Measurements from ENCODE around the gene FLT3LG.
"Not testable (repeated sequence)": the region's sequence is repeated elsewhere in the genome, so short reads cannot be mapped to it uniquely, and the experiment has no call there.

Gene FLT3LG

GRCh38 chr19:49441210-49441959, 32.6 kb upstream of the FLT3LG start, which contains the start of gene SLC17A7:
SLC17A7 (minus strand) TSS chr19:49441527; CDS start chr19:49441379, 148 bp downstream.
- peak in 1 of 2 experiments; percentile 34 for DNase-seq

- DNase-seq: no peak
Measured at GRCh38 chr19:49441960-49442350, 32.1 kb upstream of the FLT3LG start.

GRCh38 chr19:49442354-49442753, 31.7 kb upstream of the FLT3LG start:
- DNase-seq: no peak

- DNase-seq: peak; percentile 62 to 89
Measured at GRCh38 chr19:49442771-49443365, 31.1 kb upstream of the FLT3LG start.

- peak; percentile 88 to 96 for DNase-seq
Measured at GRCh38 chr19:49443366-49444099, 30.5 kb upstream of the FLT3LG start.

- not testable (repeated sequence) for DNase-seq
Measured at GRCh38 chr19:49444100-49444700, 29.8 kb upstream of the FLT3LG start.

- no peak for DNase-seq
Measured at GRCh38 chr19:49445997-49446396, 28.0 kb upstream of the FLT3LG start.

- peak in 1 of 2 experiments; percentile 53 for DNase-seq
Measured at GRCh38 chr19:49447485-49448431, 26.3 kb upstream of the FLT3LG start.

GRCh38 chr19:49448432-49448786, 25.6 kb upstream of the FLT3LG start:
- DNase-seq: no peak

GRCh38 chr19:49450405-49450804, 23.6 kb upstream of the FLT3LG start:
- DNase-seq: no peak

GRCh38 chr19:49451430-49452181, 22.4 kb upstream of the FLT3LG start, which contains the start of gene PIH1D1:
PIH1D1 (minus strand) TSS chr19:49451814; CDS start chr19:49451574, 240 bp downstream.
- DNase-seq: peak; percentile 99

- DNase-seq: peak; percentile 95 to 99
Measured at GRCh38 chr19:49453013-49453756, 20.8 kb upstream of the FLT3LG start, which contains the start of gene ALDH16A1. ALDH16A1 (plus strand) TSS chr19:49453225; CDS start chr19:49453332, 107 bp downstream.

- DNase-seq: no peak
Measured at GRCh38 chr19:49453757-49454240, 20.2 kb upstream of the FLT3LG start.

- DNase-seq: no peak
Measured at GRCh38 chr19:49455773-49456172, 18.2 kb upstream of the FLT3LG start.

- DNase-seq: no peak
Measured at GRCh38 chr19:49456326-49456725, 17.7 kb upstream of the FLT3LG start.

GRCh38 chr19:49458567-49458903, 15.5 kb upstream of the FLT3LG start:
- DNase-seq: no peak

GRCh38 chr19:49459388-49459787, 14.6 kb upstream of the FLT3LG start:
- no peak for DNase-seq

- DNase-seq: not testable (repeated sequence)
Measured at GRCh38 chr19:49461130-49461529, 12.9 kb upstream of the FLT3LG start.

GRCh38 chr19:49461656-49462055, 12.4 kb upstream of the FLT3LG start:
- DNase-seq: no peak

GRCh38 chr19:49462492-49462891, 11.5 kb upstream of the FLT3LG start:
- no peak for DNase-seq

All from NCI-H526 (cell line).